Measurements from ENCODE around the gene SLC25A21.

DNA sequence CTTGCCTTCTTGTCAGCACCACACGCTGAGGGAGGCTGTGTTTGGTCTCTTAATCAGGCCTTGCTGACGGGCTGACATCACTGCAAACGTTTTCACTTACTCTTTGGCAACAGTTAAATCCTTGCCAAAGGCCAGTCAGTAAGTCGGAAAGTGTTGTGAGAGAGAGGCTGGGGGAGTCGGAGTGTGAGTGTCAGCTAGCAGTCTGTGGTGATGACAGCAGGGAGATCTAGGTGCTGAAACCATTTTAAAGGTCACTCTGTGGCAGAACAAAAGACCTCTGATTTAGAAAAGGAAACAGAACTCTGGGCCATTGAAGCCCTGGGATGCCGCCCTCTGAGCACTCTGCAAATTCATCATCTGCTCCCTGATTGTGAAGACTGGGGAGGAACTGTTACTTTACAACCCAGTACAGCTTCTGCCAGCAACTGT lies 367.3 kb downstream of the SLC25A21 start:
- TF ChIP-seq, protein P1, sequence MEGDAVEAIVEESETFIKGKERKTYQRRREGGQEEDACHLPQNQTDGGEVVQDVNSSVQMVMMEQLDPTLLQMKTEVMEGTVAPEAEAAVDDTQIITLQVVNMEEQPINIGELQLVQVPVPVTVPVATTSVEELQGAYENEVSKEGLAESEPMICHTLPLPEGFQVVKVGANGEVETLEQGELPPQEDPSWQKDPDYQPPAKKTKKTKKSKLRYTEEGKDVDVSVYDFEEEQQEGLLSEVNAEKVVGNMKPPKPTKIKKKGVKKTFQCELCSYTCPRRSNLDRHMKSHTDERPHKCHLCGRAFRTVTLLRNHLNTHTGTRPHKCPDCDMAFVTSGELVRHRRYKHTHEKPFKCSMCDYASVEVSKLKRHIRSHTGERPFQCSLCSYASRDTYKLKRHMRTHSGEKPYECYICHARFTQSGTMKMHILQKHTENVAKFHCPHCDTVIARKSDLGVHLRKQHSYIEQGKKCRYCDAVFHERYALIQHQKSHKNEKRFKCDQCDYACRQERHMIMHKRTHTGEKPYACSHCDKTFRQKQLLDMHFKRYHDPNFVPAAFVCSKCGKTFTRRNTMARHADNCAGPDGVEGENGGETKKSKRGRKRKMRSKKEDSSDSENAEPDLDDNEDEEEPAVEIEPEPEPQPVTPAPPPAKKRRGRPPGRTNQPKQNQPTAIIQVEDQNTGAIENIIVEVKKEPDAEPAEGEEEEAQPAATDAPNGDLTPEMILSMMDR (conservative IDR thresholded peaks at IDR 0.05 in 1 of 2, IDR thresholded peaks at IDR 0.05 in 1 of 2; ENCODE audit: low read depth in 1 of 2, low read length in 2 of 2), result no peak
- TF ChIP-seq EZH2 (IDR thresholded peaks at IDR 0.05; ENCODE audit: low read length, missing control alignments), result no peak
